GM19193 (cell line): ENCODE data around the gene EPG5.

ENCODE experiments used
- POLR2A ChIP-seq: IDR thresholded peaks from 4 replicates; pipeline ENCODE4 v1.6.1; 2011; ENCODE audit not compliant: insufficient read depth, insufficient read length; ENCODE audit errors: extremely low read depth

The EPG5 gene

DNA sequence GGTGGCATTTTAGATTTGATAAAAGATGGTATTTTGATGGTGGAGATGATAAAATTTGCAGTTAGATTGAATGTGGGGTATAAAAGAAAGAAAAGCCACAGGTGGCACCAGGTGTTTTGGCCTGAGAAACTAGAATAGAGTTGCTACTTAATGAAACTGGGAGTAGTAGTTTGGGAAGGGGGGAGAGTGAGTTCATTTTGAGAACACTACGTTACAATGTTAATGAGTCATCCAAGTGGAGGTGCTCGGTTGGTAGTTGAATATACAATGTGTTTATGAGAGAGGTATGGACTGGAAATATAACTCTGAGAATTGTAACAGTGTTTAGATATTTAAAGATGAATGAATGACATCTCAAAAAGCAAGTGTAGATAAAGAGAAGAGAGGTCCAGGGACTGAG, 26.4 kb downstream of the EPG5 start:
- TF ChIP-seq POLR2A: no peak

DNA sequence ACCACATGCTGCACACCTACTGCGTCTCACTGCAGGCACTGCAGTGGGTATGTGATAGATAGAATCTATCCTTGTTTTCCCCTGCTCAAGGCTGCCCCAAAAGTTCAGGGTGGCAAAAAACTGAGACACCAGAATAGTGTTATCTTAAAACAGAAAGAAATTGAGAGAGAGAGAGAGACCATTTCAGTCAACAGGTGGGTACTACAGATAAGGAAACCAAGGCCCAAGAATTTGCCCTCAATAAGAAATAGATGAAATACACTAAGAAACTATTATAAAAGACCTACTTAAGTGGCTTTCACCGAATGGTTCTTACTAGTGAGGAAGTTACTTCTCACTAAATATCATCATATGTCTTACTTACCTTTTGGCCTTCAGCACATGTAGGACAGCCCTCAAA, 27.9 kb downstream of the EPG5 start:
- TF ChIP-seq POLR2A: no peak

DNA sequence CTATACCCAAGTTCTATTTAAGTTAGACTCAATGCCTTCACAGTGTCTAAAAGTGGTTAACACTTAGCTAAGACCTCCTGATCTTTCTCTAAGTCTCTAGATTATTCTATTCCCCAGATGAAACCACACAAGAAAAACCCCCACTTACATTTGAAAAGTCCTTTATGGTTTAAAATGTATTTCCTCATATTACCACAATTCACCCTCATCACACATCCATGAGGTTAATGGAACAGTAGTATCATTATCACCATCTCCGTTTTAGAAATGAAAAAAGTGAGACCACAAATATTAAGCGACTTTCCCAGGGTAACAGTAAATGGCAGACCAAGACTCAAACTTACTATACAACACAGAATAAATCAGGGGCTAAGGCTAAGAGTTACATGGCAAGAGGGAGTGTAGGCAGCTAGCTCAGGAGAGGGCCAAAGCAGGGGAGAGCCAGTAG, 28.6 kb downstream of the EPG5 start:
- no peak for TF ChIP-seq POLR2A

DNA sequence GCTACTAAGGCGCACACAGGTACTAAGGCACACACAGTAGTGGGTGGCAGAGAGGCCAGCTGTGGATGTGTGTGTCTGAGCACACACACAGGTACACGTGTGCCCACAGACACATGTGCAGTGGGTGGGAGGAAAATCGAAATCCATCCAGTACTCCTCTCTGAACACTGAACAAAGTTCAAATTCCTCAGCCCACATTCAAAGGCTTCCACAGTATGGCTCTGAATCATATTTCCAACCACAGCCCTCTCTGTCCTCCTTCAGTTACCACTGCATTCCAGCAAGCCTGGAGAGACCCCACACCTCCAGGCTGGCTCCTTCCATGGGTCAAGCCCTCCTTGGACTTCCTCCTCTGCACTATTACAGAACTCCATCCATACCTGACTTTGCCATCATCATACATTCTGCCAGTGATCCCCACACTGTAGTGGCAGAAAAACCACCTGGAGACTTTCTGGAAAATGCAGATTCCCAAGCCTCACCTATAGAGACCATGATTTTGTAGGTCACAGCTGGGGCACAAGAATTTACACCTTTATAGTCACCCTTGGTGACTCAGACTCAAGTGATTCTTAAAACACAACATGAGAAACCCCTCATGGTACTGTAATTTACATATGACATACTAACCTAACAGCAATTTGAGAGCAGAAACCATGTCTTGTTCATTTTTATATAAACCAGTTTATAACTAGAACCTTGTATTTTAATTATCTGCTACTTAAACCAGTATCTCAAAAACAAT, 31.4 kb downstream of the EPG5 start:
- no peak for TF ChIP-seq POLR2A

DNA sequence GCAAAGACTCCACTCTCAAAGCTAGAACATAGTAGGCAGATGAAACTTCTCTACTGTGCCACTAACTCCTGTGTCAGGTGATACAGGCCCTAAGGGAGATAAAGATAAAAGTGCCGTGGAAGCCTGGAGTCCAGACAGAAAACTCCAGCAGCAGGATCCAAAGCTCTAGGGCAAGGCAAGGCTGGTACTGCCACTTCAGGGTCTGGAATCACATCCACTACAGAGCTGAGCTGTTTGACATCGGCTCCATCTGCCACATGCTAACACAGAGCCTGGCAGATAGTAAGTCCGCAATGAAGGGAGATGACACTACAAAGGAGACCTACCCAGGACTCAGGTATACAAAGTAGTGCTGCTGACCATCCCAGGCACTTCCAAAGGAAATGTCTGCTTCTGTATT, 34.4 kb downstream of the EPG5 start:
- TF ChIP-seq POLR2A: no peak

DNA sequence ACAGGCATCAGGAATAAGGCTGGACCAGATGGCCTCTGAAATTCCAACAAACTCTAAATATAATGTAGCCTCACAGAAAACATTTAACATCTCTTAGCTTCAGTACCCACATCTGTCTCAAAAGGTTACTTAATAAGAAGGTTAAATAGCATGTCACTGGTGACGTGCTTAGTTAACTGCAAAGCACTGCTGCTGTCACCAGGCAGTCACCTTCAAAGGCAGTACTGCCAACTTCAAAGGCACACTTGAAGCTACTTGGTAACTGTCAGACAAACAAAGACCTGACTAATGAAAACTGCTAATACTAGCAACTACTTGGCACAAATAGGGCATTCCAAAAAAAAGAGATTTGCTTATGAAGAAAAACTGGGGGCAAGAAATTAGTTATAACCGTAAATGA, 36.2 kb downstream of the EPG5 start:
- no peak for TF ChIP-seq POLR2A

DNA sequence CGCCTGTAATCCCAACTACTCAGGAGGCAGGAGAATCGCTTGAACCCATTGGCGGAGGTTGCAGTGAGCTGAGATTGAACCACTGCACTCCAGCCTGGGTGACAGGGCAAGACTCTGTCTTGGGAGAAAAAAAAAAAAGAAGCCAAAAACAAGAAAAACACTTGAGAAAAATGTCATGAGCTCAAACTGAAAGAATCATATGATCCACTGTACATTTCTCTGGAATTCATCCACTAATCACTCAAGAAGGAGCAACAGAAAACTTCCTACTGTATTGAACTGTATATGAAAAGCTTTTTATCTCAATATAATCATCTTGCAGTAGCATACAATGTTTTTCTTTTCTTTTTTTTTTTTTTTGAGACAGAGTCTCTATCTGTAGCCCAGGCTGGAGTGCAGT, 40.4 kb downstream of the EPG5 start:
- no peak for TF ChIP-seq POLR2A

DNA sequence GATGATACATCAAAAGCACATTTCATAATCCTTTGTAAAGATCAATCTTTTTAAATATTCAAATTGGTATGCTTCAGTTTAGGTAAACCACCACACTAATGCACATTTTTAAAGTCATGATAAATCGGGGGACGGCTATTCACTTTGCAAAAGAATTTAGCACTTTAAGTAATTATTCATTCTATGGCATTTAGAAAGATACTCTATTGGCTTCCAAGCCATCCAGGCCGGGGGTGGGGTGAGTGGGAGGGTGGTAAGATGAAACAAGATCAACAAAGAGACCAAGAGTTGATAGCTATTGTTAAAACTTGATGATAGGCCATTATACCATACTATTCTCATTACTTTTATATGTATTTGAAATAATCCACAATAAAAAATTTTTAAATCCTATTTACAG, 41.0 kb downstream of the EPG5 start:
- TF ChIP-seq POLR2A: no peak

DNA sequence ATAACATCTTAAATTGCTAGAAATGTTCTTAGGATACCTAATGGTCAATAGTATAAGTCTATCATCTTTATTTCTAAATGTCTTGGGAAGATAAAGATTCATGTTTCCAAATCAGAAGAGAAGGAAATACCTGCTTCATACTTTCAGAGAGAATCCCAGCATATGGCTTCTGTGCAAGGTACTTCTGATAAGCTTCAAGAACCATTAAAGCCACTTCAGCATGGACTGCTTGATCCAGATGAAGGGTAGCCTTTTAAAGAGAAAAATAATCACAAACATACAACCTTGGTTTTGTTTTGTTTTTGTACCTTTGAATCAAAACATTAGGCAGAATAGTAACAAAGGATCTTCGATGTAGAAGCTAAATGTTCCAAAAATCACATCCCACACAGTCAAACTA, 44.0 kb downstream of the EPG5 start:
- TF ChIP-seq POLR2A: no peak

DNA sequence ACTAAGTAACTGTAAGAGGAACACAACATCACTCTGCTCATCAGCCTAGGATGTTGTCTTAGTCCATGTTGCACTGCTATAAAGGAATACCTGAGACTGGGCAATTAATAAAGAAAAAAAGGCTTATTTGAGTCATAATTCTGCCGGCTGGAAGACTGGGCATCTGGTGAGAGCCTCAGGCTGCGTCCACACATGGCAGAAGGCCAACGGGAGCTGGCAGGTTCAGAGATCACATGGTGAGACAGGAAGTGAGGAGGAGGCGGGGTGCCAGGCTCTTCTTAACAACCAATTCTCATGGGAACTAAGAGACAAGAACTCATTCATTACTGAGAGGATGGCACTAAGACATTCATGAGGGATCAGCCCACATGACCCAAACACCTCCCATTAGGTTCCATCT, 46.8 kb downstream of the EPG5 start:
- TF ChIP-seq POLR2A: no peak

DNA sequence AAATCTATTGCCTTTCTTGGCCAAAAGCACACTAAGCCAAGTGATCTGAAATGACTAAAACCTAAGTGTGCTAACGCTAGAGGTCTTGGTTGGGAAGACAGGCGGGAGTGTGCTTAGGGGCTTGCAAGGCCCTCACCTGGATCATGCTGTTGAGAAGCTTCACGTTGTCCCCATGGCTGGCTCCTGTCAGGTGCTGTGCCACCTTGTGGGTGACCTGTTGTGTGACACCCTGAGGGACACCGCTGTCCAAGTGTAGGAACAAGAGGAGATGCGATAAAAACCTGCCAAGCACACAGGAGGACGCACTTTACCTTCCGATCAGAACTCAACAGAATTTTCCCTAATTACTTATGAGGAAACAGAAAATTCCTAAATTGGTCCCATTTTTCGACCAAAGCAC, 50.8 kb downstream of the EPG5 start:
- TF ChIP-seq POLR2A: no peak

DNA sequence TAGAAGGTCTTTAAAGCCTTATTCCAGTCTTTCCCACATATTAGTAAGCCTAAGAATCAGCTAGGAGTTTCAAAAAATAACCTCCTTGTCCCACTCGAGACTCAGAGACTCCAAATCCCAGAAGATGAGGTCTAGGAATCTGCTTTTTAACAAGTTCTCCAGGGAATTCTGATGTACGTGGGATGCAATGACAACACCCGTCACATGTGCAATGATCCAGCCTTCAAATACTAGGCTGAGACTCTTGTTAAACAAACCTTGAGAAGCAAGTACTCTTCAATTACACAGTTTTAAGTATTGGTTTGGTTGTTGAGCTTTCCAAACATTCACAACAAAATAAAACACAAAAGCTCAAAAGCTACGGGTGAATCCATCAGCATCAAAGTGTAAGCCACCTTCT, 53.9 kb downstream of the EPG5 start:
- no peak for TF ChIP-seq POLR2A

DNA sequence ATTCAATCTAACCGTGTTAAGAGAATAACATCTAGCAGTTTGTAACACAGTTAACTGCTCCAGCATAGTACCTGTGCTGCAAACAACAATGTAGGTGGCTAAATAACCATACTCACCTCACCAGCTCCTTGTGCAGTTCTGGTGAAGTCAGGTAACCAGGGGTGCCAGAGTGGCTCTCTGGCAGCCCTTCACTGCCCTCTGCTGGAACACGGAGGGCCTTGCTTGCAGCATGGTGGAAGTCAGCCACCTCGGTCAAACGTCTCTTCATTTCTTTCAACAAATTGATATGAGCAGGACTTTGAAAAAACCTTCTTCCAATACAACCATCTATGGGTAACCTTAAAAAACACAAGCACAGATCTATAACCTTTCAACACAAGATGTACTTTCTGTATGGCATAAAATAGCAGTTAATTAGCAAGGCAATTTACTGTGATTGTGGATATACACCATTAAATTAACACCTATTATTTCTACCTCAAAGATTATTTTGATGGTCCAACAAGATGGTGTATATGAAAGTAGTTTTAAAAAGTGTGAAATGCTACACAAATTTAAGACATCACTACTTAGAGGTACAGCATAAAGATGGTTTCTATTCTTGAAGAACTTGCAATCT, 56.6 kb downstream of the EPG5 start:
- no peak for TF ChIP-seq POLR2A

DNA sequence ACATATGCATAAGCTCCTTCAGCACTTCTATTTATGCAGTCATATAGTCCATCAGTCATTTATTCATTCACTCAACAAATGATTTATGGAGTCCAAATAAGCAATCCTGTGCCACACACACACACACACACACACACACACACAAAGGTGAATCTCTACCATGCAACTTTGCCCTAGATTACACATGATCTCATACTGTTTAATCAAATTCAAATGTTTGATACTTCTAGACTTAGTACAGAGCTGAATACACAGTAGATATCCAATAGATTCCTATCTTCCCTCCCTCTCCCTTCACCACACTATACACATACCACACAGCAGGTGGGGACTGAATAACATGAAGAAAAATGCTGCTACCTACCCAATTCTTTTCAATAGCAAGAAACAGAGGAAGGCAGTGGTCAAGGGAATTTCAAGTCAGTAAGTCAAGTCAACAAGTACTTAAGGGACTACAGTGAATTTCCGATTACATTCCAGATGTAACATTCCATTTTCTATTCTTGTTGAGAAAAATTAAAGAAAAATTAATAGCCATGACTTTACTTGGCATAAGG, 65.4 kb downstream of the EPG5 start:
- no peak for TF ChIP-seq POLR2A

DNA sequence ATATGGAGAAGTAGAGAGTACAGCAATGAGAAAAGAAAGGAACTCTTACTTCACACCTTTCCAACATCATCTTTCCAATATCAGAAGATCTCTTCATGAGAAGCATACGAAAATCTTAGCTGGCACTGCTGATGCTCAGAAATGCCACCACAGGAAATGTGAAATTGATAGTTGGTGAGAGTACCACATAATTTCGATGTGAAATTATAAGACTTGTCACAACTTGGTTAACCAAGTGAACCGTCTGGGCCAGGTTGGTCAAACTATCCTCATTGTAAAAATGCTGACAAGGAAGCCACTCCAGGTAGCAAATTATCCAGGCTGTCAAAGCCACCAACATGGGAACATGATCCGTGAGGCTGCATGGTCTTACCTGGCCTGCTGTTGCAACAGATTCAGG, 66.5 kb downstream of the EPG5 start:
- no peak for TF ChIP-seq POLR2A

DNA sequence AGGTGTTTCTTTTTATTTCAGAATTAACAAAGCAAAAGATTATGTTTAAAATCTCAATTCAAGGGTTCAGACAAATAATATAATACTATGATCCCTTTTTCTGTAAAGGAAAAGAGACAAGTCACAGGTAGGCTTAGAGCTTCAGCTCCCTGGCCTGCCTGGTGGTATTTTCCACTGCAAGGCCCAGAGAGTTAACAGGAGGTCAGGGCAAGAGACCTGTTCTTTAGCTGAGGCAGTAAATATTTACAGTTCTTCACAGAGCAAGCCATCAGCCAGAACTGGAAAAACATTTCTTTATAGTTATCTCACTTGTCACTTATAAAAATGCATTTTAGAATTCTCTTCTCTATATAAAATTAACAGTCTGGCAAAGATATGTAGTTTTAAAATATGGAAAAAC, 70.1 kb downstream of the EPG5 start:
- TF ChIP-seq POLR2A: no peak
